SK-N-SH (cell line): ENCODE data around the gene DNAH9. TPM values are rescaled to one million over a fixed set of nuclear protein-coding genes. Genes with fewer than 3 reads are reported as not detected.

Experiments
- CTCF ChIA-PET: fragments of 300-600, 350-600 bp; formaldehyde crosslinking; extraction: SDS; loops from one replicate; lab custom pipeline; 2021; lab: Yijun Ruan, JAX
- POLR2A ChIA-PET: fragments of 350-600 bp; sonication (Branson Sonifier 250); formaldehyde crosslinking; extraction: SDS; loops from one replicate; lab custom pipeline; 2020; ENCODE audit warnings: antibody characterized with exemption, inconsistent platforms; lab: Yijun Ruan, JAX
- DNase-seq: peaks from one replicate; pipeline ENCODE4 v3.0.0; 2012
- H2AFZ ChIP-seq: fragments of 200-600 bp; sonication (generic); 2 replicates; pipeline ENCODE4 v1.8.1; 2016; ENCODE audit warnings: antibody characterized with exemption, mild to moderate bottlenecking, low read depth
- H3F3A ChIP-seq: fragments of 200-600 bp; sonication (generic); replicated peaks from 2 replicates; pipeline ENCODE3; 2016; ENCODE audit warnings: antibody characterized with exemption, mild to moderate bottlenecking; ENCODE audit not compliant: insufficient read depth
- H3K27ac ChIP-seq, 2 experiments: fragments of 200-500 bp in 1 of 2; fragments of 200-600 bp in 1 of 2; sonication (Bioruptor generic) in 1 of 2; sonication (generic), shearing (Covaris generic) in 1 of 2; 2 replicates each; pipeline versions ENCODE4 v1.5.1 to v1.6.1; 2014 to 2016; ENCODE audit warnings: low read depth in 2 of 2, inconsistent platforms in 1 of 2, low read length in 1 of 2, mild to moderate bottlenecking in 1 of 2, mixed read lengths in 1 of 2
- H3K27me3 ChIP-seq: fragments of 200-600 bp; sonication (generic), shearing (Covaris generic); 2 replicates; pipeline ENCODE4 v1.6.1; 2016; ENCODE audit warnings: mixed run types; ENCODE audit not compliant: insufficient read depth
- H3K36me3 ChIP-seq, 2 experiments: fragments of 200-500 bp in 1 of 2; fragments of 200-600 bp in 1 of 2; sonication (Bioruptor generic) in 1 of 2; sonication (generic) in 1 of 2; replicated peaks in 1 of 2; 2 replicates each; pipeline versions ENCODE3 to v1.5.1; 2014 to 2016; ENCODE audit warnings: low read length in 1 of 2, mild to moderate bottlenecking in 1 of 2; ENCODE audit not compliant: insufficient read depth in 2 of 2, control insufficient read depth in 1 of 2
- H3K4me1 ChIP-seq, 2 experiments: fragments of 200-500 bp in 1 of 2; fragments of 200-600 bp in 1 of 2; sonication (Bioruptor generic) in 1 of 2; sonication (generic), shearing (Covaris generic) in 1 of 2; 2 replicates each; pipeline versions ENCODE4 v1.5.1 to v1.6.1; 2014 to 2016; ENCODE audit warnings: low read depth in 1 of 2, low read length in 1 of 2, mixed run types in 1 of 2; ENCODE audit not compliant: insufficient read depth in 2 of 2, control insufficient read depth in 1 of 2
- H3K4me2 ChIP-seq: fragments of 200-600 bp; sonication (generic), shearing (Covaris generic); 2 replicates; pipeline ENCODE4 v1.6.1; 2017; ENCODE audit warnings: mixed run types
- H3K4me3 ChIP-seq, 2 experiments: fragments of 200-500 bp in 1 of 2; fragments of 200-600 bp in 1 of 2; sonication (Bioruptor generic) in 1 of 2; sonication (generic), shearing (Covaris generic) in 1 of 2; 2 replicates each; pipeline versions ENCODE4 v1.5.1 to v1.8.1; 2014 to 2016; ENCODE audit warnings: low read depth in 2 of 2, inconsistent platforms in 1 of 2, low read length in 1 of 2, mild to moderate bottlenecking in 1 of 2, mixed read lengths in 1 of 2, moderate library complexity in 1 of 2
- H3K79me2 ChIP-seq: fragments of 200-600 bp; sonication (generic); 2 replicates; pipeline ENCODE4 v1.8.1; 2017; ENCODE audit warnings: mild to moderate bottlenecking; ENCODE audit not compliant: insufficient read depth
- H3K9ac ChIP-seq: fragments of 200-600 bp; sonication (generic); 2 replicates; pipeline ENCODE4 v1.6.1; 2017; ENCODE audit warnings: mixed run types
- H3K9me2 ChIP-seq: fragments of 200-600 bp; sonication (generic); 2 replicates; pipeline ENCODE4 v1.6.1; 2017; ENCODE audit warnings: mixed run types
- H3K9me3 ChIP-seq: fragments of 200-600 bp; sonication (generic); 2 replicates; pipeline ENCODE4 v1.6.1; 2017; ENCODE audit warnings: mixed run types, mild to moderate bottlenecking, moderate library complexity
- H4K20me1 ChIP-seq: fragments of 200-600 bp; sonication (generic); 2 replicates; pipeline ENCODE4 v1.6.1; 2017; ENCODE audit warnings: mild to moderate bottlenecking, mixed run types; ENCODE audit not compliant: insufficient read depth
- EP300 ChIP-seq, 2 experiments: IDR thresholded peaks; 2 replicates each; pipeline versions ENCODE4 v1.4.0 to v1.6.1; 2012; ENCODE audit warnings: borderline replicate concordance in 1 of 2, low read depth in 1 of 2, low read length in 1 of 2
- EZH2phosphoT487 ChIP-seq: fragments of 200-600 bp; sonication (generic); IDR thresholded peaks from 2 replicates; pipeline ENCODE4 v1.6.1; 2017; ENCODE audit warnings: low read depth, mixed run types, mild to moderate bottlenecking, antibody characterized with exemption, moderate library complexity, borderline replicate concordance
- GABPA ChIP-seq: IDR thresholded peaks from 2 replicates; pipeline ENCODE4 v1.4.0; 2012; ENCODE audit warnings: low read depth, mild to moderate bottlenecking
- MXI1 ChIP-seq: IDR thresholded peaks from 2 replicates; pipeline ENCODE4 v1.6.1; 2012; ENCODE audit warnings: mild to moderate bottlenecking, low read depth, low read length, improper control_type of control experiment
- NFIC ChIP-seq: IDR thresholded peaks from 2 replicates; pipeline ENCODE4 v1.4.0; 2012; ENCODE audit warnings: borderline replicate concordance
- POLR2AphosphoS5 ChIP-seq: IDR thresholded peaks from 2 replicates; pipeline ENCODE4 v1.6.1; 2012; ENCODE audit warnings: low read depth, low read length
- RAD21 ChIP-seq: IDR thresholded peaks from 2 replicates; pipeline ENCODE4 v1.6.1; 2012; ENCODE audit warnings: mild to moderate bottlenecking, low read length
- RCOR1 ChIP-seq: fragments of 150-350 bp; IDR thresholded peaks from 2 replicates; pipeline ENCODE4 v1.6.1; 2017; ENCODE audit warnings: antibody characterized with exemption, low read length
- RFX5 ChIP-seq: IDR thresholded peaks from 2 replicates; pipeline ENCODE4 v1.6.1; 2012; ENCODE audit warnings: mild to moderate bottlenecking, improper control_type of control experiment, low read length
- SIN3A ChIP-seq: IDR thresholded peaks from 2 replicates; pipeline ENCODE4 v1.6.1; 2012; ENCODE audit warnings: low read depth, mild to moderate bottlenecking, low read length, moderate library complexity, borderline replicate concordance
- SMC3 ChIP-seq: IDR thresholded peaks from 2 replicates; pipeline ENCODE4 v1.6.1; 2012; ENCODE audit warnings: low read depth, low read length, improper control_type of control experiment
- TAF1 ChIP-seq: IDR thresholded peaks from 2 replicates; pipeline ENCODE4 v1.6.1; 2012; ENCODE audit warnings: low read depth, mild to moderate bottlenecking, low read length, moderate library complexity, borderline replicate concordance
- YY1 ChIP-seq: IDR thresholded peaks from 2 replicates; pipeline ENCODE4 v1.4.0; 2012; ENCODE audit warnings: low read depth, mild to moderate bottlenecking
- WGBS: methylation state at CpG from one replicate; pipeline ENCODE4 v1.1.6; 2017; ENCODE audit warnings: low lambda C conversion rate; 5-methylcytosine and 5-hydroxymethylcytosine counted together
- polyA plus RNA-seq, 3 experiments: library from polyadenylated mRNA; depleted of rRNA; stranded (reverse); fragments of >200 nt; gene quantifications; 2 replicates each; pipeline ENCODE4 v1.2.3, GENCODE V29; 2012
- TF ChIP-seq, protein P1 (sequence below): IDR thresholded peaks from 2 replicates; pipeline ENCODE4; 2012

DNAH9 gene
- polyA plus RNA-seq, 1 of the 3 experiments (the other 2 are of a cell fraction): not detected

DNA sequence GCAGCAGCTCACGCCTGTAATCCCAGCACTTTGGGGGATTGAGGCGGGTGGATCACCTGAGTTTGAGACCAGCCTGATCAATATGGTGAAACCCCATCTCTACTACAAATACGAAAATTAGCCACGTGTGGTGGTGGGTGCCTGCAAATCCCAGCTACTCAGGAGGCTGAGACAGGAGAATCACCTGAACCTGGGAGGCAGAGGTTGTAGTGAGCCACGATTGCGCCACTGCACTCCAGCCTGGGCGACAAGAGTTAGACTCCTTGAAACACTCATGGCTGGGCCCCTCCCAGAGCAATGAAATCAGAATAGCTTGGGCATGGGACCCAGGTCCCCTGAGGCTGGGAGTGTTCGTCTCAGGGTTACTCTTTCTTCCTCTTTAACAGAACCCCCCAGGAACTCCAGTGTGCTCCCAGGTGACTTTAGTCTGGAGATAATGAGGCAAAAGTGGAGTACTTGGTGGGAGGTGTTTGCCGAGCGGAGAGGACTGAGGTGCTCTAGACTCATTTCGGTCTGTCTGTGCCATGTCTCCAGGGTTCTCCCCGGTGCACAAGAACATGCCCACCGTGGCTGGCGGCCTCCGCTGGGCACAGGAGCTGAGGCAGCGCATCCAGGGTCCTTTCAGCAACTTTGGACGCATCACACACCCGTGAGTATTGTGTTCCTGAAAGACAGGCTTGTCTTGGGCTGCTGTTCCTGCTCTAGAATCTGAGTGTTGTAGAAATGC lies 41.6 kb downstream of the DNAH9 start:
- TF ChIP-seq RFX5: no peak
- TF ChIP-seq NFIC: no peak
- no peak for TF ChIP-seq MXI1
- TF ChIP-seq, protein P1, sequence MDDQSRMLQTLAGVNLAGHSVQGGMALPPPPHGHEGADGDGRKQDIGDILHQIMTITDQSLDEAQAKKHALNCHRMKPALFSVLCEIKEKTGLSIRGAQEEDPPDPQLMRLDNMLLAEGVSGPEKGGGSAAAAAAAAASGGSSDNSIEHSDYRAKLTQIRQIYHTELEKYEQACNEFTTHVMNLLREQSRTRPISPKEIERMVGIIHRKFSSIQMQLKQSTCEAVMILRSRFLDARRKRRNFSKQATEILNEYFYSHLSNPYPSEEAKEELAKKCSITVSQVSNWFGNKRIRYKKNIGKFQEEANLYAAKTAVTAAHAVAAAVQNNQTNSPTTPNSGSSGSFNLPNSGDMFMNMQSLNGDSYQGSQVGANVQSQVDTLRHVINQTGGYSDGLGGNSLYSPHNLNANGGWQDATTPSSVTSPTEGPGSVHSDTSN: no peak
- TF ChIP-seq RAD21: no peak
- no peak for TF ChIP-seq YY1
- no peak for TF ChIP-seq RCOR1
- TF ChIP-seq TAF1: no peak
- no peak for TF ChIP-seq SIN3A
- no peak for TF ChIP-seq EP300 (IDR thresholded peaks at IDR 0.05; ENCODE audit: borderline replicate concordance in 1 of 2, low read depth in 1 of 2, low read length in 1 of 2)
- TF ChIP-seq POLR2AphosphoS5: no peak
- TF ChIP-seq SMC3: no peak
- TF ChIP-seq, all 33 proteins: peak for 0
- H3K36me3 ChIP-seq: no peaks in the 10 kb centered on the region

DNA sequence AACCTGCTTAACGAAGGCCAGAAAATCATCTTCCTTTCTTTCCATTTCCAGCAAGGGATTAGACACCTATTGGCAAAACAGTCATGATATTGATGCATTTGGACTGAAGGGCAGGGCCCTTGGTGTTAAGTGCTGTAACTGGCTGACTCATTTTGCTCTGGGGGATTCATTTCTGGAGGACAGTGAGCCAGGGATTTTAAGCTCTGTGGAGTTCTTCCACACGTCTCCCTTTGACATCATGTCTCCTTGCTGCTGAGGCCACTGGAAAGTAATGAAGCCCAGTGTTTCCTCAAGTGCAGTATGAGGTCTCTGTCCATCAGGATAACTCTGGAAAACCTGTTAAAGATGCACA lies 42.2 kb downstream of the DNAH9 start:
- ChIA-PET POLR2A (no interaction called here), CTCF (interaction anchor here (0.9 to 1.3 kb wide), 2 partner anchors 13 to 765 kb away, joined by 3 read pairs; no protein-coding TSS in a partner anchor)
- Histone ChIP-seq H3K4me3 (no peak overlapping the region), H3K4me1 (peaks cover 0 to 2% of the 10 kb centered on the region in 2 experiments; a peak in 1 of 4 replicates), H3K4me2 (no peak overlapping the region), H3K9me2 (no peaks in the 10 kb centered on the region), H3K79me2 (no peaks in the 10 kb centered on the region), H3K27me3 (no peaks in the 10 kb centered on the region), H3K27ac (no peak overlapping the region), H4K20me1 (no peaks in the 10 kb centered on the region), H3F3A (no peaks in the 10 kb centered on the region), H3K9ac (no peak overlapping the region), H2AFZ (no peak overlapping the region), H3K9me3 (no peaks in the 10 kb centered on the region; the same call in 1 of the 2 replicates), H3K36me3 (no peaks in the 10 kb centered on the region)
- no peak for DNase-seq
- TF ChIP-seq GABPA (no peak), EZH2phosphoT487 (no peak)
- WGBS: 23% methylated on average over 2 of the region's 2 CpGs

More for the DNA sequence above, 41.6 kb downstream of the DNAH9 start:
- POLR2A ChIA-PET: no interaction called here
- Histone ChIP-seq H3K4me3 (no peak overlapping the region), H4K20me1 (no peaks in the 10 kb centered on the region), H2AFZ (no peak overlapping the region), H3K79me2 (no peaks in the 10 kb centered on the region), H3K4me2 (no peak overlapping the region), H3K9me2 (no peaks in the 10 kb centered on the region), H3F3A (no peaks in the 10 kb centered on the region), H3K4me1 (peaks cover 0 to 2% of the 10 kb centered on the region in 2 experiments; a peak in 1 of 4 replicates), H3K9me3 (no peaks in the 10 kb centered on the region; the same call in 1 of the 2 replicates), H3K27ac (no peak overlapping the region), H3K27me3 (no peaks in the 10 kb centered on the region), H3K9ac (no peak overlapping the region)
- 33% methylated on average over 18 of the region's 18 CpGs for WGBS
- no peak for DNase-seq
- CTCF ChIA-PET: interaction anchor here (1.3 kb wide), 1 partner anchor 13 kb away, joined by 3 read pairs; no protein-coding TSS in a partner anchor
